TTC549 (cell line): ENCODE data around the gene EHF.

Experiments used
- FAIRE-seq: peaks from 2 replicates; lab custom pipeline; 2012; peaks lifted over from hg19 to GRCh38; lab: Jason Lieb, UNC

EHF gene

GRCh38 chr11:34625576-34625975 is 4.7 kb downstream of the EHF start:
- no peak for FAIRE-seq

- FAIRE-seq, result no peak
Observed at GRCh38 chr11:34626393-34626792, 5.5 kb downstream of the EHF start.

DNA sequence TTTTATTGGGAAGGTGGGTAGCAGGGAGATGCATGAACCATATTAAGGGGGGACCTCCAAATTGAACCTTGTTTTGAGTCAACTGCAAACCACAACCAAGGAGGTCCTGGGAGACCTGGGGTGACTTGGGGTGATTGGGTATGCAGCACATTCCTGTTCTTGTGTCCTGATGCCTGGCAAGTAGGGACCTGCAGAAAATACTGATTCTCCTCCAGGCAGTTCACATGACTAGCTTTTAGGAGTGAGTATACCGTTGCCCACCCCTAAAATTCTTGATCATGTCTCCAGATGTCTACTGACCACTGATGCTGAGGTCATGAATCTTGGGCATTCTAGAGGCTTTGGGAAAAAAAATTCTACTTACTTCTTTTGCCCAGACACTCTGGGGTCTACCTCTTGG is 6.3 kb downstream of the EHF start:
- FAIRE-seq, result no peak

- no peak for FAIRE-seq
Observed at GRCh38 chr11:34629711-34630110, 8.8 kb downstream of the EHF start.

GRCh38 chr11:34630544-34630943 is 9.7 kb downstream of the EHF start:
- no peak for FAIRE-seq

GRCh38 chr11:34631297-34631696 is 10.4 kb downstream of the EHF start:
- FAIRE-seq, result no peak

DNA sequence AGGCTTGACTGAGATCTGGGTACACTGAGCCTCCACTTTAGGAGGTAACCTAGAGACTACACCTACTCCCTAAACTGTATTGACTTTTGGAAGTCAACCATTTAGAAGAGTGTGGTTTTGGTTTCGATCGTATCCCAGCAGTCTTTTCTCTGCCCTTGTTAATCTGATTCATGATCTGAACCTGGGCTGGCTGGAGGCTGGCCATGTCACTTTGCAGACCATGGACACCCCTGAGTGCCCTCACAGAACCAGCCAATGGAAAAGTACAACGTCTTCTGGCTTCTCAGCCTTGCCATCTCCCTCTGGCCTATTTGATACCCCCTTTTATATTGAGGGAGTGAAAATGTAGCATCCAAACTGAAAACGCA is 10.8 kb downstream of the EHF start:
- no peak for FAIRE-seq

DNA sequence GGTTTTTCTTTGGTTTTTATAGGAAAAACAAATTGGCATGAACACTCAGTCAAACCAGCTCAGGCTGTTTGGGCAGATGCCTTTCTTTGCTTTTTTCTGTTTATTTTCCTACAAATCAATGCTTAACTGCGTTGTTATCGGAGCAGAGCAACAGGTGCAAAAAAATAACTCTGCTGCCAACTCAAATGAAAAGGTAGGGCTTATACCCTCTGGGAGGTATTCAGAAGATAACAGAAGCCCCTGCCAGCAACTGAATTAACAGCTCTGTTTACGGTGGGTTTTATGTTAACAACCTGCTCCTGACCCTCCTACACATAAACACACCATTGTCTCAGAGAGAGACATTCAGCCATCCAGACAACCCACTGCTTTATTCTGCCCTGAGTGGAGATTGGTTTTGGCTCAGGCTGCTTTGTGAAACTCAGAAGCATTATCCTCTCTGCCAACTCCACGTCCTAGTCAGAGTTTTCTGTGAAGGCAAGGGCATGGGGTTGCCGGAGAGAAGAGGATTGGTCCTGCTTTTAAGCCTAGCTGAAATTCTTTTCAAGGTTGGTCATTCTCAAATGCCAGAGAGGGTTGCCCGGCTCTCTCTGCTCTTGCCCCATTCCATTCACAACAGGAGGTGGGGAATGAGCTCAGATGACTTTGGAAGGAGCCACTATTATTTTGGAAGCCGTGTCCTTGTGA is 11.4 kb downstream of the EHF start:
- no peak for FAIRE-seq

DNA sequence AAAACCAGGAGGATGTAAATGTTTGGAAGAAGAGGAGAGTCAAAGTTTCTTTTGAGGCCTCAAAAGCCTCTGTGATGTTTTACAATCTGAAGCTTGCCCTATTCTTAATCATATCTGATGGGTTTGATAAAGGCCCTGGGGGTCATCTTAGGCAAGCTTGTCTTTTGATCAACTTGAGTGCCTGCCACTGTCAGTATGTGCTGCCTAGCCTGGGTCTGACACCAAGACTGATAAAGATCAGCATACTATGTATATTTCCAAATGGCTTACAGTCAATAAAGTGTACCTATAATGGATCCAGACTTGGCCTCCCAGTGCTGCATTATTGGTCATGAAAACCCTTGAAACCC is 12.7 kb downstream of the EHF start:
- no peak for FAIRE-seq

GRCh38 chr11:34633990-34634693 is 13.2 kb downstream of the EHF start:
- no peak for FAIRE-seq

DNA sequence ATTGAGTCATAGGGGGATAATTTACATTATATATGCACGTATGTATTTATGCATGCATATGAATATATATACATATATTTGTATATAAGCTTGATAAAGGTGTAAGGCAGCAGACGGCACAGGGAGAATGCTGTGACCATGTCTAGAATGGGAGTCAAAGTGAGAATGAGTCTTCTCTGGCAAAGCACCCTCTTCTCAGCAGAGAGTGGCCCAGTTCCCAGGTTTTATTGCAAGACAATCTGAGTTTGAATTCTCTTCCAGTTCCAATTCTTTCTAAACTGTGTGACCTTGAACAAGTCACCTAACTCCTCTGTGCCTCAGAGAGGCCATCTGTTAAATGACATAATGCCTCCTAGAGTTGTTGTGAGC is 13.8 kb downstream of the EHF start:
- no peak for FAIRE-seq

GRCh38 chr11:34636127-34636526 is 15.2 kb downstream of the EHF start:
- FAIRE-seq, result no peak

DNA sequence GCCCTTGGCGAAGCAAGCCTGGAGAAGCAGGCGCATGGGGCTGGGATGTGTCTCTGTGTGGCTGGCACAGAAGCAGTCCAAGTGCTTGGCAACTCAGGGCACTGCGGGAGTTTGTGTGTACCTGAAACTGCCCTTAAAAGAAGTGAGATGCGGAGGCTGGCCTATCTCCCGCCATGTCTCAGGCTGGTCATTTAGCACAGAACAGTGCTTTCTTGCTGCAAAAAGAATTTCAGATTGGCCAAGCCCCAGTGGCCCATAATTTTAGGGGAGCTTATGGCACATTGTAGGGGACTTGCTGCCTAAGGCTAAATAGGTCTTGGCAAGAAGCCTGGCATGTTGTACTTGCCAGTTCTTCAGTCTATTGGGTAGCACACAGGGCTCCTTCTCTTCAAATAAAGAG is 16.4 kb downstream of the EHF start:
- no peak for FAIRE-seq

GRCh38 chr11:34638897-34639296 is 18.0 kb downstream of the EHF start:
- no peak for FAIRE-seq

DNA sequence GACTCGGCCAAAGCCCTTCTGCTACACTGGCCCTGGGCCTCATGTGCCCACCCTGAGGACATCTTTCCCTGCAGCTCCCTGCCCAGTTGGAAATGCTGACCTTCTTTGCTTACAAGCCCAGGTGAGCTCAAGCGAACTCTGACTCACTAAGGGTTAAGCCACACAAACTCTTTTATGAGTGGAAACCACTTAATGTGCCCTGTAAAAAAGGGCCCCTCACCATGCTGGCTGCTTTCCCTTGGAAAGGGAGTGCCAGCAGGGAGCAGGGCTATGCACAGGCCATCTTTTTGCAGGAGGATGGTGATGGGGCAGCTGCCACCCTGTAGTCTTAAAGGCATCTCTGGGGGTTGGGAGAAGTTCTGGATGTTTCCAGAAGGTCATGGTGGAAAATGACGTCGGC is 18.7 kb downstream of the EHF start:
- no peak for FAIRE-seq

- FAIRE-seq, result no peak
Observed at GRCh38 chr11:34640050-34640923, 19.4 kb downstream of the EHF start.

DNA sequence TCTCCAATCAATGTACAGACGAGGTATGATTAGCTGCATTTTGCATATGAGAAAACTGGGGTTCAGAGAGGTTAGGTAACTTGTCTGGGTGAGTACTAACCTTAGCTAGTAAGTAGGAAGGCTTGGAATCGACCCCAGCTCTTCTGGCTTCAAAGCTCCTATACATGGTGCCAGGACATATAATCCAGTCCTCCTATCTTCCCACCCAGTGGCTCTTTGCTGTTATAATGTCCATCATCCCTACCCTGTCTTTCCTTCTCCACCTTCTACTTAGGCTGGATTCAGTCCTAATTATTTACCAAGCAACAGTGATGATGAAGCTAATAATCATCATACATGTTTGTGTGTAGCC is 20.0 kb downstream of the EHF start:
- FAIRE-seq, result no peak

DNA sequence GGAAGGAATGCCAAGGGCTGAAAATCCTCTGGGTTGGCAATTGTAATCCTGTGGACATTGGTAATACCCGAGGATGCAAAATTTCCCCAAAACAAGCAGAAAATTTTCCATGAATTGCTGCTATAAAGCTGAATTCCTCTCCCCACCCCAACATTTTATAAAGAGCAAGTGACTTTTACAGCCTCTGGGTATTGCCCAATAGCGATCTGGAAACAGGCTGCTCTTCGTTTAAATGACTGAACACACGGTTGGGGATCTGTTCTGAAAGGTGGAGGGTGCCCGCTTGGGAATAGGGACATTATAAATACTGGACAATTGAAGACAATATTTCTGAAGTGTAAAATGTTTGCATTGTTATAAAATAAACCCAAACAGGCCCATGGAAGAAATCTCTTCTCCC is 20.6 kb downstream of the EHF start:
- FAIRE-seq, result no peak

DNA sequence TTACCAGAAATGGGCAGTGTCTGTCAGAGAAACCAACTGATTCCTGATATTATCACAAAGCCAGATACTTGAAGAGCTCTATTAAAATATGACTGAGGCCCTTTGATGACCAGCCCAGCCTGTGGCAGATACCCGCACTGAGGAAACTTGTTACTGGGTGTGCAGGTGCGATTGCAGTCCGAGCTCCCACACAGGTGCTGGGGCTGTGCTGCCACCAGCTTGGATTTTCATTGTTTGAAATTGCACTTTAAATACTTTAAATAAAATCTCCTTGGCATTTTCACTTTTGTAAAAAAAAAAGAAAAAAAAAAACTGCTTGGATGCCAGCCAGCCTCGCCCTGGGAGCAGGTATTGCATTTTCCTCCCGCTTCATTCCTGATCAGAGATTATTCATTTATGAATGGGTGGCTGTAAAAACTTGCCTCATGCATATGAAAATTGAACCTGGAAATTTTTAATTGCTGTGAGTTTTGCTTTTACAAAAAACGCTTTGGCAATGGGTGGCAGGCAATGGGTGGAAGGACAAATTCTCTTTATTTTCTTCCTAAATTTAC is 21.2 kb downstream of the EHF start:
- FAIRE-seq, result no peak

- FAIRE-seq, result no peak
Observed at GRCh38 chr11:34642873-34643272, 22.0 kb downstream of the EHF start.

- no peak for FAIRE-seq
Observed at GRCh38 chr11:34643311-34643710, 22.4 kb downstream of the EHF start.

GRCh38 chr11:34643846-34644245 is 23.0 kb downstream of the EHF start:
- no peak for FAIRE-seq

DNA sequence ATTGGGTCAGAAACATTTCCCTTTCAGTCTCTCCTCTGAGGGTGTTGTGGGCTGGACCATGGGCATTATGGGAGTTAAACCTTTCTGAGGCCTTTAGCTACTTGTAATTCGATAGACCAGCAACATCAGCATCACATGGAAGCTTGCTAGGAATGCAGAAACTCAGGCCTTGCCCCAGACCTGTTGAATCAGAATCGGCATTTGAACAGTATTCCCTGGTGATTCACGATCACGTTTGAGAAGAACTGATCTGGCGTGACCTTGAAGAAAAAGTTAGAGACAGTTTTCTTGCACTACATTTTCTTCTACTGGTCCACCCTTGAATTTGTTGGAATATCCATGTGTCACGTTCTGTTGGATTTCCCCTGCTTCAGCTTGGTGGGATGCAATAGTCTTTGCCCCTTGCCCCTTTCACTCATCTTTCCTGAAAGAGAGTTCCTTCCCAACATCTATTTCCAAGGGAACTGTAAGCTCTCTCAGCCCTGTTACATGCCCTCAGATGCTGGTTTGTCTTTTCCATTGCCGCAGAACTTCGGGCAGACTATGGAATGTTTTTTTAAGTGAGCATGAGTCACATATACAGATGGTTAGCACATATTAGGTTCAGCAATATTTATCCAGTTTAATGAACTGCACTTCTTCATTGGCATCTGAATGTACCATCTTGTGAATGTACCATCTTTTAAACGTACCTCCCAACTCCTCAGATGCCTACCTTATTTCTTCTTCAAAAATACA is 23.9 kb downstream of the EHF start:
- FAIRE-seq, result no peak
